ENCODE results near the gene GATAD2B. TPM values are rescaled to one million over a fixed set of nuclear protein-coding genes. Genes with fewer than 3 reads are reported as not detected.

The GATAD2B gene
- total and polyA plus RNA-seq, 4 donors: 4.6 to 41.7 (median 13.4) TPM

DNA sequence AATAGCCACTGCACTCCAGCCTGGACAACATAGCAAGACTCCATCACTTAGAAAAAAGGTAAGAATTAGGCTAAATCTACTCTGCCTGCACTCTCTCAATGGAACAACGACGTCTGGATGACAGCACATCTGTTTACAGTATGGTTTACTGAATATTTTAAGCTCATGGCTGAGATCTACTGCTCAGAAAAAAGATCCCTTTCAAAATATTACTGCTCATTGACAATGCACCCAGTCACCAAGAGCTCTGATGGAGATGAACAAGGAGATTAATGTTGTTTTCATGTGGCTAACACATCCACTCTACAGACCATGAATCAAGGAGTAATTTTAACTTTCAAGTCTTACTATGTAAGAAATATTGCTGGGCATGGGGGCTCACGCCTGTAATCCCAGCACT is 89.6 kb downstream of the GATAD2B start:
- WGBS, 2 donors: 90 to 95% methylated on average over 3 of the region's 3 CpGs
- Histone ChIP-seq H3K4me3 (no peak overlapping the region), H3K27me3 (ENCODE audit: control insufficient read depth in 3 of 3, insufficient read depth in 3 of 3, low read length in 2 of 3) (no peaks in the 10 kb centered on the region), H3K9ac (ENCODE audit: insufficient read depth in 1 of 2, low read length in 2 of 2) (no peak overlapping the region), H3K9me3 (ENCODE audit: control insufficient read depth in 4 of 4, insufficient read depth in 3 of 4, low read length in 3 of 4) (no peaks in the 10 kb centered on the region), H3K4me1 (ENCODE audit: control insufficient read depth in 5 of 5, insufficient read depth in 5 of 5, low read length in 5 of 5) (no peaks in the 10 kb centered on the region), H3K36me3 (ENCODE audit: control insufficient read depth in 4 of 4, insufficient read depth in 4 of 4, low read length in 4 of 4) (peaks cover 0 to 2% (median under 1%) of the 10 kb centered on the region in 4 donors), H3K27ac (ENCODE audit: low read depth in 1 of 2, low read length in 1 of 2) (no peak overlapping the region)
- TF ChIP-seq CTCF (IDR thresholded peaks at IDR 0.05; ENCODE audit: control extremely low read depth, extremely low read depth): no peak
- DNase-seq (no peak), ATAC-seq (ENCODE audit: insufficient read depth, low FRiP score) (no peak)

GRCh38 chr1:153832293-153832692 is 90.5 kb downstream of the GATAD2B start:
- Histone ChIP-seq H3K9ac (ENCODE audit: insufficient read depth in 1 of 2, low read length in 2 of 2) (no peak overlapping the region), H3K27ac (ENCODE audit: low read depth in 1 of 2, low read length in 1 of 2) (no peak overlapping the region), H3K4me3 (no peak overlapping the region), H3K27me3 (ENCODE audit: control insufficient read depth in 3 of 3, insufficient read depth in 3 of 3, low read length in 2 of 3) (no peaks in the 10 kb centered on the region), H3K4me1 (ENCODE audit: control insufficient read depth in 5 of 5, insufficient read depth in 5 of 5, low read length in 5 of 5) (no peaks in the 10 kb centered on the region), H3K36me3 (ENCODE audit: control insufficient read depth in 4 of 4, insufficient read depth in 4 of 4, low read length in 4 of 4) (peaks cover 4 to 10% (median 7%) of the 10 kb centered on the region in 4 donors), H3K9me3 (ENCODE audit: control insufficient read depth in 4 of 4, insufficient read depth in 3 of 4, low read length in 3 of 4) (no peaks in the 10 kb centered on the region)
- TF ChIP-seq CTCF (IDR thresholded peaks at IDR 0.05; ENCODE audit: control extremely low read depth, extremely low read depth): no peak
- no peak for ATAC-seq (ENCODE audit: insufficient read depth, low FRiP score)
- 88 to 92% methylated on average over 3 of the region's 3 CpGs for WGBS, 2 donors
- DNase-seq: no peak

- DNase-seq (no peak), ATAC-seq (ENCODE audit: insufficient read depth, low FRiP score) (no peak)
- H3K9me3 ChIP-seq (ENCODE audit: control insufficient read depth in 4 of 4, insufficient read depth in 3 of 4, low read length in 3 of 4): no peaks in the 10 kb centered on the region
- WGBS, 2 donors: 86 to 92% methylated on average over 2 of the region's 2 CpGs
- no peak overlapping the region for H3K9ac ChIP-seq (ENCODE audit: insufficient read depth in 1 of 2, low read length in 2 of 2)
- peaks cover 8 to 17% (median 13%) of the 10 kb centered on the region in 4 donors for H3K36me3 ChIP-seq (ENCODE audit: control insufficient read depth in 4 of 4, insufficient read depth in 4 of 4, low read length in 4 of 4)
- H3K4me1 ChIP-seq (ENCODE audit: control insufficient read depth in 5 of 5, insufficient read depth in 5 of 5, low read length in 5 of 5): no peaks in the 10 kb centered on the region
- H3K27ac ChIP-seq (ENCODE audit: low read depth in 1 of 2, low read length in 1 of 2): no peak overlapping the region
- H3K27me3 ChIP-seq (ENCODE audit: control insufficient read depth in 3 of 3, insufficient read depth in 3 of 3, low read length in 2 of 3): no peaks in the 10 kb centered on the region
- no peak overlapping the region for H3K4me3 ChIP-seq
- TF ChIP-seq CTCF (IDR thresholded peaks at IDR 0.05; ENCODE audit: control extremely low read depth, extremely low read depth): no peak
Measured at GRCh38 chr1:153831026-153831425, 91.7 kb downstream of the GATAD2B start.

Data from lung (tissue), 12 donors.